Upper lobe of left lung (tissue), 4 donors: ENCODE data around the gene KIF18B.

Source experiments
- CTCF ChIP-seq, 6 experiments: fragments of 450-650 bp in 4 of 6; fragments of 200-600 bp in 2 of 6; sonication (generic) in 2 of 6; IDR thresholded peaks; one replicate each; pipeline ENCODE4 v1.5.1; 2016 to 2019; ENCODE audit warnings: antibody characterized with exemption in 6 of 6
- EP300 ChIP-seq, 4 donors: sonication (generic); formaldehyde crosslinking; IDR thresholded peaks; one replicate each; pipeline ENCODE4 v1.5.1; 2017; ENCODE audit warnings: antibody characterized with exemption in 4 of 4, control low read depth in 2 of 4
- POLR2A ChIP-seq, 4 donors: fragments of 450-650 bp; IDR thresholded peaks; one replicate each; pipeline ENCODE4 v1.5.1; 2016 to 2017; ENCODE audit warnings: antibody characterized with exemption in 4 of 4, mild to moderate bottlenecking in 2 of 4
- POLR2AphosphoS5 ChIP-seq, 2 donors: sonication (generic); formaldehyde crosslinking; IDR thresholded peaks; one replicate each; pipeline ENCODE4 v1.5.1; 2017; ENCODE audit warnings: antibody characterized with exemption in 2 of 2

GRCh38 chr17:44942456-44942855 lies 5.1 kb downstream of the KIF18B start:
- no peak for TF ChIP-seq CTCF (IDR thresholded peaks at IDR 0.05)
- TF ChIP-seq POLR2A (IDR thresholded peaks at IDR 0.05) = no peak
- TF ChIP-seq POLR2AphosphoS5 (IDR thresholded peaks at IDR 0.05) = no peak
- TF ChIP-seq EP300 (IDR thresholded peaks at IDR 0.05) = no peak
